ENCODE results near the gene LRP2BP. TPM values are rescaled to one million over a fixed set of nuclear protein-coding genes. Genes with fewer than 3 reads are reported as not detected.

The LRP2BP gene
- total RNA-seq, 1 donor from 2014 or later = 0.92 TPM

DNA sequence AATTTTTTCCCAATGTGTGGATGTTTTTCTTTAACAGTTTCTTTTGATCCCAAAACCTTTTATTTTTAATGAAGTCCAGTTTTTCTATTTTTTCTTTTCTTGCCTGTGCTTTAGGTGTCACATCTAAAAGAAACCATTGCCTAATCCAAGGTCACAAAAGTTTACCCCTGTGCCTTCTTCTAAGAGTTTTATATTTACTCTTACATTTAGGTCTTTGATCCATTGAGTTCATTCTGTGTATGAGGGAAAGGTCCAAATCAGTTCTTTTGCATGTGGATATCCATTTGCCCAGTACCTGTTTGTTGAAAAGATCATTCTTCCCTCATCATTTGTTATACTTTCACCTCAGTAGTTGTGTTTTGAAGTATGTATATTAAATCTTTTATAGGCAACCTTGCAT lies 13.0 kb downstream of the LRP2BP start:
- peaks cover 6% of the 10 kb centered on the region for H3K9me3 Mint-ChIP-seq (ENCODE audit: unreplicated experiment)
- H3K4me3 Mint-ChIP-seq (ENCODE audit: unreplicated experiment) = no peak overlapping the region
- peaks cover 26% of the 10 kb centered on the region for H3K36me3 Mint-ChIP-seq (ENCODE audit: low read depth, unreplicated experiment)
- H3K4me1 Mint-ChIP-seq (ENCODE audit: unreplicated experiment) = peaks cover 33% of the 10 kb centered on the region
- H3K27me3 Mint-ChIP-seq (ENCODE audit: unreplicated experiment) = no peaks in the 10 kb centered on the region
- no peak overlapping the region for H3K27ac Mint-ChIP-seq (ENCODE audit: unreplicated experiment)
- TF ChIP-seq, protein P1, sequence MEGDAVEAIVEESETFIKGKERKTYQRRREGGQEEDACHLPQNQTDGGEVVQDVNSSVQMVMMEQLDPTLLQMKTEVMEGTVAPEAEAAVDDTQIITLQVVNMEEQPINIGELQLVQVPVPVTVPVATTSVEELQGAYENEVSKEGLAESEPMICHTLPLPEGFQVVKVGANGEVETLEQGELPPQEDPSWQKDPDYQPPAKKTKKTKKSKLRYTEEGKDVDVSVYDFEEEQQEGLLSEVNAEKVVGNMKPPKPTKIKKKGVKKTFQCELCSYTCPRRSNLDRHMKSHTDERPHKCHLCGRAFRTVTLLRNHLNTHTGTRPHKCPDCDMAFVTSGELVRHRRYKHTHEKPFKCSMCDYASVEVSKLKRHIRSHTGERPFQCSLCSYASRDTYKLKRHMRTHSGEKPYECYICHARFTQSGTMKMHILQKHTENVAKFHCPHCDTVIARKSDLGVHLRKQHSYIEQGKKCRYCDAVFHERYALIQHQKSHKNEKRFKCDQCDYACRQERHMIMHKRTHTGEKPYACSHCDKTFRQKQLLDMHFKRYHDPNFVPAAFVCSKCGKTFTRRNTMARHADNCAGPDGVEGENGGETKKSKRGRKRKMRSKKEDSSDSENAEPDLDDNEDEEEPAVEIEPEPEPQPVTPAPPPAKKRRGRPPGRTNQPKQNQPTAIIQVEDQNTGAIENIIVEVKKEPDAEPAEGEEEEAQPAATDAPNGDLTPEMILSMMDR (IDR thresholded peaks at IDR 0.05; ENCODE audit: unreplicated experiment) = no peak
- DNase-seq (ENCODE audit: low spot score) = no peak

DNA sequence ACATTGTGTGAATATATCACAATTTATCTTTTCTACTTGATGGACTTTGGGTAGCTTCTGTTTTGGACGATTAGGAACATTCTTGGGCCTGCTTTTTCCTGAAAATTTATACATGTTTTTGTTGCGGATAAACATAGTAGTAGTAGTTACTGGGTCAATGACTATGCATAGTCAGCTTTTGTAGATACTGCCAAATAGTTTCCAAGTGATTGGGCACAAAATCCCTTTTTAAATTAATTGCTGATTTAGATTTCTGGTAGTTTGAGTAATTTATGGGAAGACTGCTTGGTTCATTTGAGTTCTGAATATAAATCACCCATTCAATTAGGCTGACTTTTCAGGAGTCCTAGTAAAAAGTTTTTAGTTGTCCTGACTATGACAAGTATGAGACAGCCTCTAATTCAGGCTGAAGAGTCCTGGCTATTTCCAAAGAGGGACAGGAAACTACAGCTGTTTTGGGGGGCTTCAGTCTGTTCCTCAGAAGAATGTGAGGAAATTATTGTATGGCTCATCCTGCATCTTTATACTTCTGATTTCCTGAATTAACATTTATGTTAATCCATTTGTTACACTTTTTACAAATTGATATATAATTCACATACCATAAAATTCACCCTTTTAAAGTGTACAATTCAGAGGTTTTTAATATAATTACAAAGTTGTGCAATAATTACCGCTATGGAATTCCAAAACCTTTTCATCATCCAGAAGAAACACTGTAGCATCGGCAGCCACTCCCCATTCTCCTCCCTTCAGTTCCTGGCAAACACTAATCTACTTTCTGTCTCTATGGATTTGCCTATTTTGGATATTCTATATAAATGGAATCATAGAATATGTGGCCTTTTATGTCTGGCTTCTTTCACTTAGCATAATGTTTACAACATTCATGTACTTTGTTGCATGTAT lies 14.2 kb downstream of the LRP2BP start:
- Mint-ChIP-seq H3K27ac (ENCODE audit: unreplicated experiment) (peak overlapping the region; percentile 75), H3K4me1 (ENCODE audit: unreplicated experiment) (peaks cover 33% of the 10 kb centered on the region), H3K27me3 (ENCODE audit: unreplicated experiment) (no peaks in the 10 kb centered on the region), H3K4me3 (ENCODE audit: unreplicated experiment) (no peak overlapping the region), H3K9me3 (ENCODE audit: unreplicated experiment) (peaks cover 6% of the 10 kb centered on the region), H3K36me3 (ENCODE audit: low read depth, unreplicated experiment) (peaks cover 26% of the 10 kb centered on the region)
- TF ChIP-seq, protein P1 (IDR thresholded peaks at IDR 0.05; ENCODE audit: unreplicated experiment) = no peak
- no peak for DNase-seq (ENCODE audit: low spot score)

DNA sequence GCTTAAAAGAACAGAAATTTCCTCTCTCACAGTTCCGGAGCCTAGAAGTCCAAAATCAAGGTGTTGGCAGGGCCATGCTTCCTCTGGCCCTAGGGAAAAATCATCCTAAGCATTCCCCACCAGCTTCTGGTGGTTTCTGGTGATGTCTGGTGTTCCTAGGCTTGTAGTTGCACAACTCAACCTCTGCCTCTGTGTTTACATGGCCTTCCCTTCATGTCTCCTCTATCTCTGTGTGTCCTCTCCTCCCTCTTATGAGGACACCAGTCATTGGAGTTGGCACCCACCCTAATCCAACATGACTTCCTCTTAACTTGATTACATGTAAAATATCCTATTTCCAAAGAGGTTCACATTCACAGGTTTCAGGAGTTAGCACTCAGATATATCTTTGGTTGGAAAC lies 15.4 kb downstream of the LRP2BP start:
- TF ChIP-seq, protein P1 (IDR thresholded peaks at IDR 0.05; ENCODE audit: unreplicated experiment) = no peak
- peaks cover 26% of the 10 kb centered on the region for H3K36me3 Mint-ChIP-seq (ENCODE audit: low read depth, unreplicated experiment)
- H3K4me1 Mint-ChIP-seq (ENCODE audit: unreplicated experiment) = peaks cover 25% of the 10 kb centered on the region
- DNase-seq (ENCODE audit: low spot score) = no peak
- peaks cover 6% of the 10 kb centered on the region for H3K9me3 Mint-ChIP-seq (ENCODE audit: unreplicated experiment)
- no peaks in the 10 kb centered on the region for H3K27me3 Mint-ChIP-seq (ENCODE audit: unreplicated experiment)
- H3K27ac Mint-ChIP-seq (ENCODE audit: unreplicated experiment) = no peak overlapping the region
- no peak overlapping the region for H3K4me3 Mint-ChIP-seq (ENCODE audit: unreplicated experiment)

DNA sequence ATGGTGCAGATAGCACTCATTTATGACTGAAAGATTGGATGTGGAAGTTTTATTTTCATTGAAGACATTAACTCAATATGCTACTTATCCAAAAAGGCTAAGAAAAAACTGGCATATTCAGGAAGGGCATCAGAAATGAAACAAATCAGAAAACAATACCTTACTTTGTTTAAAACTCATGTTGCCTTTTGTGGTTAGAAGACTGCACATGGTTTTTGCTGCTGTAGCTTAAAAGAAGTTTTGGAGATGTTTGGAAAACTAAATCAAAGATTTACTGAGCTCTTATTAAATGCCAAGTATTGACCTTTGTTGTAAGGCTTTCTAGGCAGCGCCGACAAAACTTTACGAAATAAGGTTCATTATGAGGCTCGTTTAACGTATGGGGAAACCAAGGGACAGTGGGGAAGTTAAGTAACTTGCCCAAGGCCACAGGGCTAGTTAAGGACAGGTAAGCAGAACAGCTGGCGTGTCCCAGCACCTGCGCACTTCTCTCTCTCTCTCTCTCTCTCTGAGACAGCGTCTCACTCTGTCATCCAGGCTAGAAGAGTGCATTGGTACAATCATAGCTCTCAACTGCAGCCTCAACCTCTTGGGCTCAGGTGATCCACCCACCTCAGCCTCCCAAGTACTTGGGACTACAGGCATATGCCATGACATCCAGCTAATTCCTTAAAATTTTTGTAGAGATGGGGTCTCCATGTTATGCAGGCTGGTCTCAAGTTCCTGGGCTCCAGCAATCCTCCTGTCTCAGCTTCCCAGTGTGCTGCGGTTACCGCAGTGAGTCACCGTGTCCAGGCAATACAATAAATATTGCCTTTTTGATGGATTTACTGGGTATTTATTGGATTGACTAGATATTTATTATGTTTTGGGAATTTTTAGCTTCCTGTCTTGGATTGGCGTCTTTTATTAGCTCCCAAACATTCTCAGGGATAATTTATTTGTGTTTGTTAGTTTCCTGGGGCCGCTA lies 16.1 kb downstream of the LRP2BP start:
- Mint-ChIP-seq H3K36me3 (ENCODE audit: low read depth, unreplicated experiment) (peaks cover 26% of the 10 kb centered on the region), H3K4me1 (ENCODE audit: unreplicated experiment) (peaks cover 22% of the 10 kb centered on the region), H3K4me3 (ENCODE audit: unreplicated experiment) (no peak overlapping the region), H3K9me3 (ENCODE audit: unreplicated experiment) (peaks cover 6% of the 10 kb centered on the region), H3K27me3 (ENCODE audit: unreplicated experiment) (no peaks in the 10 kb centered on the region), H3K27ac (ENCODE audit: unreplicated experiment) (no peak overlapping the region)
- DNase-seq (ENCODE audit: low spot score) = no peak
- TF ChIP-seq, protein P1 (IDR thresholded peaks at IDR 0.05; ENCODE audit: unreplicated experiment) = no peak
